GM23338 (cell line): ENCODE data around the gene NKX2-2. TPM values are rescaled to one million over a fixed set of nuclear protein-coding genes. Genes with fewer than 3 reads are reported as not detected.

Source experiments
- ATAC-seq: fragments of 200-7000 bp; cut with Tn5 transposase; 3 replicates; pipeline ENCODE4 v1.9.1; 2020
- DNase-seq: peaks from one replicate; pipeline ENCODE4 v3.0.0-alpha.2; 2015; ENCODE audit warnings: low spot score
- H2AFZ ChIP-seq: fragments of 200-600 bp; sonication (generic); 2 replicates; pipeline ENCODE4 v1.8.0; 2016; ENCODE audit warnings: antibody characterized with exemption, mild to moderate bottlenecking, moderate library complexity
- H3F3A ChIP-seq: fragments of 200-600 bp; sonication (generic); replicated peaks from 2 replicates; pipeline ENCODE4 v1.8.0; 2017; ENCODE audit warnings: antibody characterized with exemption, mixed run types, low read depth
- H3K27ac ChIP-seq: fragments of 200-600 bp; sonication (generic); 2 replicates; pipeline ENCODE4 v1.6.1; 2016; ENCODE audit warnings: low read depth
- H3K27me3 ChIP-seq: fragments of 200-600 bp; sonication (generic); 2 replicates; pipeline ENCODE4 v1.8.0; 2016; ENCODE audit warnings: mild to moderate bottlenecking, mixed run types, moderate library complexity; ENCODE audit not compliant: insufficient read depth
- H3K36me3 ChIP-seq: fragments of 200-600 bp; sonication (generic); 2 replicates; pipeline ENCODE4 v1.8.0; 2016; ENCODE audit warnings: mild to moderate bottlenecking; ENCODE audit not compliant: insufficient read depth
- H3K4me1 ChIP-seq: fragments of 200-600 bp; sonication (generic); 2 replicates; pipeline ENCODE4 v1.8.0; 2016; ENCODE audit warnings: mild to moderate bottlenecking, moderate library complexity; ENCODE audit not compliant: insufficient read depth
- H3K4me2 ChIP-seq: fragments of 200-600 bp; sonication (generic); 2 replicates; pipeline ENCODE4 v1.7.1; 2017; ENCODE audit warnings: mixed run types
- H3K4me3 ChIP-seq: fragments of 200-600 bp; sonication (generic); 2 replicates; pipeline ENCODE4 v1.6.1; 2016; ENCODE audit warnings: mixed run types
- H3K79me2 ChIP-seq: fragments of 200-600 bp; sonication (generic); replicated peaks from 2 replicates; pipeline ENCODE4 v1.8.0; 2017; ENCODE audit warnings: mild to moderate bottlenecking; ENCODE audit not compliant: insufficient read depth
- H3K9me2 ChIP-seq: fragments of 200-600 bp; sonication (generic); 2 replicates; pipeline ENCODE4 v1.8.0; 2017; ENCODE audit not compliant: insufficient read depth
- H4K20me1 ChIP-seq: fragments of 200-600 bp; sonication (generic); replicated peaks from 2 replicates; pipeline ENCODE4 v1.8.0; 2017; ENCODE audit warnings: mild to moderate bottlenecking; ENCODE audit not compliant: insufficient read depth
- H3K27ac Mint-ChIP-seq: 2 replicates; pipeline ENCODE4 v1.8.0; 2020; ENCODE audit warnings: inconsistent platforms, mild to moderate bottlenecking, moderate library complexity, mixed read lengths
- H3K27me3 Mint-ChIP-seq: 3 replicates; pipeline ENCODE4 v1.8.0; 2022; ENCODE audit warnings: low read depth, mild to moderate bottlenecking, moderate library complexity, mixed read lengths, inconsistent platforms; ENCODE audit not compliant: insufficient read depth, poor library complexity
- H3K36me3 Mint-ChIP-seq: 3 replicates; pipeline ENCODE4 v1.8.0; 2021; ENCODE audit warnings: low read depth, mild to moderate bottlenecking, inconsistent platforms, moderate library complexity, mixed read lengths
- H3K4me1 Mint-ChIP-seq: 3 replicates; pipeline ENCODE4 v1.8.0; 2020; ENCODE audit warnings: mild to moderate bottlenecking, inconsistent platforms, mixed read lengths
- H3K4me3 Mint-ChIP-seq: 3 replicates; pipeline ENCODE4 v1.8.0; 2021; ENCODE audit warnings: moderate library complexity, mild to moderate bottlenecking, inconsistent platforms, mixed read lengths
- H3K9me3 Mint-ChIP-seq: 3 replicates; pipeline ENCODE4 v1.8.0; 2020; ENCODE audit warnings: moderate library complexity, mild to moderate bottlenecking, inconsistent platforms, mixed read lengths
- CTCF ChIP-seq, 2 experiments: fragments of 200-600 bp in 1 of 2; sonication (generic) in 1 of 2; conservative IDR thresholded peaks; 2 replicates each; pipeline versions ENCODE4 v1.5.1 to v1.6.1; 2016 to 2017; ENCODE audit warnings: antibody characterized with exemption in 2 of 2, low read depth in 2 of 2, mild to moderate bottlenecking in 2 of 2, moderate library complexity in 1 of 2
- ETS1 ChIP-seq: IDR thresholded peaks from 2 replicates; pipeline ENCODE4 v1.6.1; 2016; ENCODE audit warnings: antibody characterized with exemption
- EZH2phosphoT487 ChIP-seq: fragments of 200-600 bp; sonication (generic); IDR thresholded peaks from one replicate; pipeline ENCODE4 v1.8.1; 2018; ENCODE audit warnings: antibody characterized with exemption; ENCODE audit not compliant: unreplicated experiment
- JUNB ChIP-seq: IDR thresholded peaks from one replicate; pipeline ENCODE4 v1.6.1; 2016; ENCODE audit warnings: antibody characterized with exemption; ENCODE audit not compliant: unreplicated experiment
- NANOG ChIP-seq: IDR thresholded peaks from 2 replicates; pipeline ENCODE4 v1.6.1; 2016; ENCODE audit warnings: antibody characterized with exemption, borderline replicate concordance
- POLR2AphosphoS5 ChIP-seq: IDR thresholded peaks from 2 replicates; pipeline ENCODE4 v1.6.1; 2016; ENCODE audit warnings: antibody characterized with exemption, low read depth
- STAT1 ChIP-seq: IDR thresholded peaks from one replicate; pipeline ENCODE4 v1.6.1; 2016; ENCODE audit warnings: antibody characterized with exemption; ENCODE audit not compliant: unreplicated experiment
- ZNF114 ChIP-seq: fragments of 250-450 bp; sonication (Bioruptor Pico); IDR thresholded peaks from 2 replicates; pipeline ENCODE4 v1.5.0; 2020; ENCODE audit warnings: mild to moderate bottlenecking, moderate library complexity
- ZNF462 ChIP-seq: fragments of 250-450 bp; sonication (Bioruptor Pico); IDR thresholded peaks from 2 replicates; pipeline ENCODE4 v1.5.0; 2020; ENCODE audit warnings: mild to moderate bottlenecking, moderate library complexity
- polyA plus RNA-seq: library from polyadenylated mRNA; unstranded; fragments of >200 nt; fragmentation: Nextera tagmentation; extraction: Ambion mirVana; gene quantifications from 2 replicates; pipeline ENCODE4 v1.2.1, GENCODE V29; 2016
- total RNA-seq: library from RNA; depleted of rRNA; stranded (reverse); fragments of >200 nt; shearing (Covaris generic); gene quantifications from 2 replicates; pipeline ENCODE4 v1.2.3, GENCODE V29; 2014

NKX2-2 gene
- total and polyA plus RNA-seq, 2 experiments from 2014 or later, result not detected

GRCh38 chr20:21511485-21511849, 2.4 kb downstream of the NKX2-2 start:
- DNase-seq (peak; percentile 45), ATAC-seq (no peak)
- H3K4me3 Mint-ChIP-seq, result peak overlapping the region; percentile 60
- no peak for TF ChIP-seq ETS1
- no peak for TF ChIP-seq NANOG
- no peak for TF ChIP-seq POLR2AphosphoS5
- TF ChIP-seq EZH2phosphoT487, result no peak
- TF ChIP-seq ZNF114 (CRISPR knock-in tag), result no peak
- no peak for TF ChIP-seq STAT1
- TF ChIP-seq JUNB, result no peak
- no peak for TF ChIP-seq CTCF (conservative IDR thresholded peaks at IDR 0.05; ENCODE audit: low read depth in 2 of 2)
- no peak for TF ChIP-seq ZNF462 (CRISPR knock-in tag)
- no peaks in the 10 kb centered on the region; the same call in 2 of the 3 replicates for H3K36me3 Mint-ChIP-seq
- H3K9me3 Mint-ChIP-seq, result peaks cover 2% of the 10 kb centered on the region; the same call in 1 of the 3 replicates
- H3K27ac Mint-ChIP-seq, result no peak overlapping the region
- Histone ChIP-seq H3K4me1 (peaks cover 67% of the 10 kb centered on the region), H3K27me3 (peaks cover 91% of the 10 kb centered on the region), H3F3A (peaks cover 36% of the 10 kb centered on the region), H3K36me3 (no peaks in the 10 kb centered on the region), H3K9me2 (no peaks in the 10 kb centered on the region), H2AFZ (no peak overlapping the region; the same call in 1 of the 2 replicates), H4K20me1 (peaks cover 17% of the 10 kb centered on the region), H3K79me2 (no peaks in the 10 kb centered on the region), H3K4me2 (peak overlapping the region; percentile 85), H3K27ac (no peak overlapping the region), H3K4me3 (peak overlapping the region; percentile 56)
- peaks cover 53% of the 10 kb centered on the region for H3K4me1 Mint-ChIP-seq
- H3K27me3 Mint-ChIP-seq, result peaks cover 90% of the 10 kb centered on the region
